Epithelial cell of esophagus (primary cell): Measurements from ENCODE around the gene RUNX2.

Experiments used
- DNase-seq: peaks from one replicate; pipeline ENCODE4 v3.0.0; 2010; ENCODE audit warnings: low read depth
- H3K4me3 ChIP-seq: 2 replicates; pipeline ENCODE4 v1.5.1; 2011; ENCODE audit warnings: mild to moderate bottlenecking, low read length, control low read depth
- TF ChIP-seq, protein P1 (sequence below): IDR thresholded peaks from 2 replicates; pipeline ENCODE4 v1.5.1; 2011; ENCODE audit warnings: low read depth, mild to moderate bottlenecking, low read length, control low read depth, inconsistent platforms; ENCODE audit not compliant: insufficient read depth; ENCODE audit errors: missing control alignments

The RUNX2 gene

DNA sequence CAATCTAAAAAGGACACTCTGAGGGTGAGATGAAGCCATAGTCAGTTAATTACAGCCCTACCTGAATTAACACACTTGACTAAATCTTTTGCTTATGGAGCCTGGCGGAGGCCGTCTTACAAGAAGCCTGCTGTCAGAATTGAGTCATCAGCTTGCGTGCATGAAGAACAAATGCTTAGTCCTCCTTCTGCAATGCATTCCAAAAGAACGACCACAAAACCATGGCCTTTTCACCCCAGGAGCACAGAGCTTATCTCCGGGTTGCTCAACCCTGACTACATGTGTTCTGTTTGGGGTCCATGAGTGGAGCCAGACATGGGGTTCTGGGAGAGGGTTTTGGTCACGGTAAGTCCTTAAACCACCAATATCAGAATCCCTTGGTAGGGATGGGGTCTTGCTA, 369.5 kb downstream of the RUNX2 start:
- no peak overlapping the region for H3K4me3 ChIP-seq
- TF ChIP-seq, protein P1, sequence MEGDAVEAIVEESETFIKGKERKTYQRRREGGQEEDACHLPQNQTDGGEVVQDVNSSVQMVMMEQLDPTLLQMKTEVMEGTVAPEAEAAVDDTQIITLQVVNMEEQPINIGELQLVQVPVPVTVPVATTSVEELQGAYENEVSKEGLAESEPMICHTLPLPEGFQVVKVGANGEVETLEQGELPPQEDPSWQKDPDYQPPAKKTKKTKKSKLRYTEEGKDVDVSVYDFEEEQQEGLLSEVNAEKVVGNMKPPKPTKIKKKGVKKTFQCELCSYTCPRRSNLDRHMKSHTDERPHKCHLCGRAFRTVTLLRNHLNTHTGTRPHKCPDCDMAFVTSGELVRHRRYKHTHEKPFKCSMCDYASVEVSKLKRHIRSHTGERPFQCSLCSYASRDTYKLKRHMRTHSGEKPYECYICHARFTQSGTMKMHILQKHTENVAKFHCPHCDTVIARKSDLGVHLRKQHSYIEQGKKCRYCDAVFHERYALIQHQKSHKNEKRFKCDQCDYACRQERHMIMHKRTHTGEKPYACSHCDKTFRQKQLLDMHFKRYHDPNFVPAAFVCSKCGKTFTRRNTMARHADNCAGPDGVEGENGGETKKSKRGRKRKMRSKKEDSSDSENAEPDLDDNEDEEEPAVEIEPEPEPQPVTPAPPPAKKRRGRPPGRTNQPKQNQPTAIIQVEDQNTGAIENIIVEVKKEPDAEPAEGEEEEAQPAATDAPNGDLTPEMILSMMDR, result no peak
- peak; percentile 96 for DNase-seq

DNA sequence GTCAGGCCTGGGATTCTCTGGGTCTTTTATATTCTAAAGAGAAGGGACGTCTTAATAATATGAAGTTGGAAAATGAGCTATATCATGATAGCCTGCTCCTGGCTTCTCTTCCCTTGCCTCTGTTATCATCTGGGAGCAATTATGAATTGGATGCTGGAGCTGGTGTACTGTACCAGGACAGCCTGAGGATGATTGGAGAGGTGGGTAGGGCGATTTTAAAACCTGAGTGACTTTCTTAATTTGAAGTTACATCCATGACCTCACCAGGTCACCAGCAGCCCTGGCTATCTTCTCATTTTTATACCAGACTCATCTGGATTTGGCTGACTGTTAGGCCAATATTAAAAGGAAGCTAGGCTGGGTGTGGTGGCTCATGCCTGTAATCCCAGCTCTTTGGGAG, 369.9 kb downstream of the RUNX2 start:
- TF ChIP-seq, protein P1, result no peak
- H3K4me3 ChIP-seq, result no peak overlapping the region
- DNase-seq, result no peak

DNA sequence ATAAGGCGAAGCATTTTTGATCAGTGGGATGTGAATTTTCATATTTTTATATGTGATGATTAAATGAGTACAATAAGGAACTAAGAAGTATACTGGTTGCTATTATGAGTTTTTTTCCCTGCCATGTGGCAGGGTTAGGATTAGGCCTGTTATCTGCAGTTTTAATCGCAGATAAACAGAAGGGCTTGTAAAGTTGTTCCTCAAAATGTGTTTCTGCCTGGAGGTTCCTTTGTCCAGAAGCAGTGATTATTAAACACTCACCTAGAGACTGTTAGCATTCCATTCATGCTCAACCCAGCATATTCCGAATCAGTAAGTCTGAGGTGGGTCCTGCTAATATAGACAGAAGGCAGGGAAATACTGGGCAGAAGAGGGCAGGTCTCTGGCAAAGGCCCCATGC, 371.5 kb downstream of the RUNX2 start:
- DNase-seq, result no peak
- TF ChIP-seq, protein P1, result no peak
- H3K4me3 ChIP-seq, result no peak overlapping the region

DNA sequence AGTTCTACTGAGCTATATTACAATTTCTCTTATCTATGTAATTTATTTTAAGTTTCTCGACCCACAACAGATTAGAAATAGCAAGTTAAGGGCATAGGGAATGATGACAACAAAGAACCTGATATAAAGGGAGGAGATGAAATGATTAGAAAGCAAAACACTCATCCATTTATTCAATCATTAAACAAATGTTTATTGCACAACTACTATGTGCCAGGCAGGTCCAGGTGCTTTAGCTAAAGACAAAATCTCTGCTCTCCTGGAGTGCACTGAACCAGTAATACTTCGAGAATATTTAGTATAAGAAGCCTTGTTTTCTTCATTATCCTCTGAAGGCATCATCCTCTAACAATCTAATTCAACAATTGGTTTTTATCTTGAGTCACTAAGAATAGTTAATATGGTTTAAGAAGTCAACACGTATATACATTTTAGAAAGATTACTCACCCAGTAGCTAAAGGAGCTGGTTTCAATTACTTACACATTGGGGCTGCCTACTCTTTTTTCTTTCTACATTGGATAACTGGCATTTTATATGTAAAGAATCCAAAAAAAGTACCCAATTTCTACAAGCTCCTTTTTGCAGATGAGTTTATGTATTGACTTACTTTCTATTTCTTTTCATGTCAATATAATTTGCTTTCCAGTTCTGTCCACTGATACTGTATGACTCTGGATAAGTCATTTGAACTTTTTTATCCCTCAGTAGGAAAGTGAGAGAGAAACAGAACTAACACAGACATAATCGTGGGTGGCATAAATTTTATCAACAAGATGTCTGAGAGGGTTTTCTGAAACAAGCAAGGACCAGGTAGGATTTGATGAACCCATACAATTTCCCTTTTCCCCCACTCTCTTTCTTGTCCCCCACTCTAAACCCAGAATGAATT, 375.0 kb downstream of the RUNX2 start:
- TF ChIP-seq, protein P1, result no peak
- no peak overlapping the region for H3K4me3 ChIP-seq
- peak; percentile 53 for DNase-seq

DNA sequence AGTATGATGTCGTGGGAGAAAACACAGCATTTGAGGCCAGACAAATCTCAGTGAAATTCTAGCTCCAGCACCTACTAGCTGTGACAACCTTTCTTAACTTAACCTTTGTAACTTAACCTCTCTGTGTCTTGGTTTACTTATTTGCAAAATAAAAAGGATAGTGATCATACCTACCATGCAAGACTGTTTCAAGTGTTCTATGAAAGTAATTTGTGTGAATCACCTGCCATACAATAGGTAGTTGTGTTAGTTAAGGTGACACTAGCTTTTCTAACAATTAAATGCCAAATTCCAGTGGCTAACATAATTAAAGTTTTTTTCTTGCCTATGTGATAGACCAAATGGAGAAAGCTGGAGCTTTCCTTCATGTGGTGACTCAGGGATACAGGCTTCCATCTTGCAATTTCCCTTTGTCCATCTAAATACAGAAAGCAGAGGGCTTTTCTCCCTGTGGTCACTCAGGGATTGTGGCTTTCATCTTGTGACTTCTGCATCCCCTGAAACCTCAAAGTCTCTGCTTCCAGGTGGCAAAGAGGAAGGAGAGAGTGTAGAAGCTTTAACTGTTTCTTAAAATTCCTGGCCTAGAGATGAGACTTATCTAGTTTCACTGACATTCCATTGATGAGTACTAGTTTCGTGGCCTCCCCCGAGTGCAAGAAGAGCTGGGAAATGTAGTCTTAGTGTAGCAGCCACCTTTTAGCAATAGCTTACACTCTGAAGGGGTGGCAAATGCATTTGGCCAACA, 376.1 kb downstream of the RUNX2 start:
- TF ChIP-seq, protein P1, result no peak
- no peak overlapping the region for H3K4me3 ChIP-seq
- no peak for DNase-seq

DNA sequence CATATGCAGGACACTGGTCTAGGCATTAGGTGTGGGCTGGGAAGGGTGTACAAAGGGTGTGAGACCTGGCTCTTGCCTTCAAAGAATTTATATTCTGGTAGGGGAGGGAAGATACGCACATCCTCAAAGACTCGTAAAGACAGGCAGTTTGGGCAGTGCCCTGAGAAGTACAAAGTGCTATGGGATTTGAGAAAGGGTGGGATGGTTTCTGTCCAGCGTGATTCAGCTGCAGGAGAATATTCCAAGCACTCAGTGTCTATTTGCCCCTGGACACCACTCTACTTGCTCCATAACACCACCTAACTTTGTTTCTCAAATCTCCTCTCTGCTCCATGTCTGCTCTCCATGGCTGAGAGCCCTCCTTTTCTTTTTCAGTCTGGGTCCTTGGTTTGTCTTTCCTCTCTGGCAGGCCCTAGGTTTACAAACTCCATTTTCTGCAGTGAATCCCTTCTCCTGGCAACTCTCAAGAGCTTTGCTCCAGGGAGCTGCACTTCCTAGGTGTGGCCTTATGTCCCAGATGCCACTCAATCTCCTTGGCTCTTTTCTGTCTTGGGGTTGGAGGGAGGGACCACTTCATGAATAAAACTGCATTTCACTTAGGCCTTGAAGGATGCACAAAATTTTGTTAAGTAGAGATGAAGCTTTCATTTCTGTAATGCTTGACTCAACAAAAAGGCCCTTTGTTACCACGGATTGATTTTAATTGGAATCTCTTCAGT, 377.2 kb downstream of the RUNX2 start:
- TF ChIP-seq, protein P1, result no peak
- no peak for DNase-seq
- no peak overlapping the region for H3K4me3 ChIP-seq
